HepG2 (cell line): ENCODE results near the gene OST4. TPM values are rescaled to one million over a fixed set of nuclear protein-coding genes. Genes with fewer than 3 reads are reported as not detected.

Source experiments
- ATAC-seq: fragments of 200-7000 bp; cut with Tn5 transposase; 3 replicates; pipeline ENCODE4 v1.9.1; 2020; ENCODE audit warnings: mild to moderate bottlenecking, moderate library complexity
- BruUV-seq: library from RNA; stranded (reverse); fragments of 400-500 nt; replicated peaks from 2 replicates; lab custom pipeline; 2021; lab: Mats Ljungman, UMichigan
- CTCF ChIA-PET: fragments of 300-600 bp; formaldehyde crosslinking; extraction: SDS; loops from one replicate; lab custom pipeline; 2021; ENCODE audit warnings: low total read pairs, inconsistent platforms, low intra/inter-chr PET ratio; lab: Yijun Ruan, JAX
- POLR2A ChIA-PET: fragments of 350-600 bp; sonication (Branson Sonifier 250); formaldehyde crosslinking; loops from one replicate; lab custom pipeline; 2020; ENCODE audit warnings: antibody characterized with exemption, inconsistent platforms; lab: Yijun Ruan, JAX
- DNase-seq: peaks from one replicate; pipeline ENCODE4 v3.0.0-alpha.2; 2015; ENCODE audit warnings: low spot score
- FAIRE-seq: peaks from 3 replicates; lab custom pipeline; 2011; peaks lifted over from hg19 to GRCh38; lab: Jason Lieb, UNC
- H2AFZ ChIP-seq: one replicate; pipeline ENCODE4 v1.6.1; 2011; ENCODE audit warnings: low read length, inconsistent platforms
- H3K27ac ChIP-seq: fragments of 300-600 bp; 3 replicates; pipeline ENCODE4 v1.8.0; 2011; ENCODE audit warnings: mixed run types, mild to moderate bottlenecking, mixed read lengths, low read length, inconsistent platforms; ENCODE audit not compliant: insufficient read depth; ENCODE audit errors: extremely low read length
- H3K27me3 ChIP-seq, 2 experiments: fragments of 200-600 bp in 1 of 2; 2 replicates in 1 of 2; 3 replicates in 1 of 2; pipeline versions ENCODE4 v1.6.0 to v1.8.0; 2011; ENCODE audit warnings: low read length in 2 of 2, mild to moderate bottlenecking in 2 of 2, moderate library complexity in 2 of 2, inconsistent platforms in 1 of 2; ENCODE audit not compliant: insufficient read depth in 2 of 2, control insufficient read depth in 1 of 2
- H3K36me3 ChIP-seq, 2 experiments: fragments of 200-600 bp in 1 of 2; replicated peaks in 1 of 2; 2 replicates in 1 of 2; 3 replicates in 1 of 2; pipeline versions ENCODE4 v1.5.1 to v1.8.0; 2011; ENCODE audit warnings: low read length in 2 of 2, inconsistent platforms in 1 of 2; ENCODE audit not compliant: insufficient read depth in 2 of 2, control insufficient read depth in 1 of 2
- H3K4me1 ChIP-seq: 2 replicates; pipeline ENCODE4 v1.5.1; 2012; ENCODE audit warnings: low read length, inconsistent platforms; ENCODE audit not compliant: insufficient read depth
- H3K4me2 ChIP-seq: 2 replicates; pipeline ENCODE4 v1.6.0; 2011; ENCODE audit warnings: low read depth, low read length, inconsistent platforms
- H3K4me3 ChIP-seq, 3 experiments: fragments of 200-600 bp in 1 of 3; sonication (generic), shearing (Covaris generic) in 1 of 3; replicated peaks in 1 of 3; 2 replicates each; pipeline ENCODE4 v1.5.1; 2011 to 2016; ENCODE audit warnings: low read length in 3 of 3, inconsistent platforms in 2 of 3, low read depth in 2 of 3, mild to moderate bottlenecking in 2 of 3, control low read depth in 1 of 3, mixed read lengths in 1 of 3; ENCODE audit not compliant: insufficient read depth in 1 of 3
- H3K79me2 ChIP-seq: one replicate; pipeline ENCODE4 v1.6.1; 2011; ENCODE audit warnings: low read length, inconsistent platforms; ENCODE audit not compliant: insufficient read depth
- H3K9ac ChIP-seq: 2 replicates; pipeline ENCODE4 v1.6.0; 2011; ENCODE audit warnings: mild to moderate bottlenecking, low read depth, low read length, inconsistent platforms; ENCODE audit not compliant: insufficient read depth
- H3K9me3 ChIP-seq: 2 replicates; pipeline ENCODE4 v1.5.1; 2012; ENCODE audit warnings: mild to moderate bottlenecking, low read length
- H4K20me1 ChIP-seq: 2 replicates; pipeline ENCODE4 v1.6.0; 2011; ENCODE audit warnings: inconsistent platforms, mild to moderate bottlenecking, low read length, moderate library complexity; ENCODE audit not compliant: insufficient read depth
- EP300 ChIP-seq, 3 experiments: sonication (generic) in 1 of 3; formaldehyde crosslinking in 1 of 3; IDR thresholded peaks; 2 replicates each; pipeline versions ENCODE4 v1.5.1 to v1.6.1; 2011 to 2020; ENCODE audit warnings: low read depth in 2 of 3, low read length in 2 of 3, borderline replicate concordance in 1 of 3, improper control_type of control experiment in 1 of 3, mild to moderate bottlenecking in 1 of 3, missing genetic modification reagents in 1 of 3, moderate library complexity in 1 of 3
- KAT8 ChIP-seq: IDR thresholded peaks from 2 replicates; pipeline ENCODE4 v1.6.1; 2016; ENCODE audit warnings: missing genetic modification reagents, missing compliant biosample characterization
- LBX2 ChIP-seq: sonication (generic); formaldehyde crosslinking; IDR thresholded peaks from 2 replicates; pipeline ENCODE4 v1.5.0; 2020; ENCODE audit warnings: missing genetic modification reagents, mild to moderate bottlenecking, borderline replicate concordance
- ONECUT2 ChIP-seq: sonication (generic); formaldehyde crosslinking; IDR thresholded peaks from 2 replicates; pipeline ENCODE4 v1.4.0; 2020; ENCODE audit warnings: missing genetic modification reagents
- POLR2AphosphoS5 ChIP-seq: IDR thresholded peaks from 2 replicates; pipeline ENCODE4 v1.6.1; 2012; ENCODE audit warnings: low read depth, low read length
- RBFOX2 ChIP-seq: fragments of 200-400 bp; formaldehyde crosslinking; IDR thresholded peaks from 2 replicates; pipeline ENCODE4 v1.6.1; 2017; ENCODE audit warnings: low read depth, mild to moderate bottlenecking, low read length
- TCF7 ChIP-seq: sonication (generic); IDR thresholded peaks from 2 replicates; pipeline ENCODE4 v1.6.1; 2016; ENCODE audit warnings: antibody characterized with exemption, low read depth
- ZBTB44 ChIP-seq: sonication (generic); formaldehyde crosslinking; IDR thresholded peaks from 2 replicates; pipeline ENCODE4 v1.4.0; 2020; ENCODE audit warnings: missing genetic modification reagents
- ZFP36 ChIP-seq: fragments of 150-350 bp; IDR thresholded peaks from 2 replicates; pipeline ENCODE4 v1.6.1; 2018; ENCODE audit warnings: borderline replicate concordance, low read length, low read depth; ENCODE audit not compliant: partially characterized antibody
- ZNF143 ChIP-seq: sonication (generic); formaldehyde crosslinking; IDR thresholded peaks from 2 replicates; pipeline ENCODE4 v1.4.0; 2020; ENCODE audit warnings: missing genetic modification reagents
- ZNF24 ChIP-seq: fragments of 450-650 bp; IDR thresholded peaks from 2 replicates; pipeline ENCODE4 v1.6.1; 2017; ENCODE audit warnings: antibody characterized with exemption, mild to moderate bottlenecking
- ZNF275 ChIP-seq: sonication (generic); formaldehyde crosslinking; IDR thresholded peaks from 2 replicates; pipeline ENCODE4 v1.8.0; 2022; ENCODE audit warnings: missing genetic modification reagents, mild to moderate bottlenecking, inconsistent platforms, borderline replicate concordance
- ZNF784 ChIP-seq: sonication (generic); formaldehyde crosslinking; IDR thresholded peaks from 2 replicates; pipeline ENCODE4 v1.5.1; 2020; ENCODE audit warnings: missing genetic modification reagents, mild to moderate bottlenecking, borderline replicate concordance
- WGBS: methylation state at CpG from one replicate; pipeline ENCODE4 v1.1.6; 2017; ENCODE audit warnings: low lambda C conversion rate; 5-methylcytosine and 5-hydroxymethylcytosine counted together
- in situ Hi-C: cut with HindIII; loops from 2 replicates; pipeline ENCODE4 v1.10.0; 2017; ENCODE audit warnings: low pct_unique_long_range_greater_than_20kb; ENCODE audit not compliant: extremely low pct_ligation_motif_present
- intact Hi-C: fragments of 100-400 bp; cut with micrococcal nuclease; formaldehyde crosslinking; loops from one replicate; pipeline ENCODE4 v1.10.0; 2022; ENCODE audit not compliant: unreplicated experiment
- polyA plus RNA-seq, 8 experiments: library from polyadenylated mRNA; depleted of rRNA in 3 of 8; stranded (reverse) in 7 of 8; unstranded in 1 of 8; fragments of >200 nt; fragmentation: Illumina TruSeq in 4 of 8; extraction: Trizol in 4 of 8; gene quantifications; 2 replicates each; pipeline versions ENCODE4 v1.2.1 to v1.2.3, GENCODE V29; 2011 to 2016; ENCODE audit warnings: low read depth in 4 of 8, missing spikeins in 1 of 8, mixed read lengths in 1 of 8; ENCODE audit not compliant: insufficient read depth in 1 of 8
- total RNA-seq, 5 experiments: library from RNA; depleted of rRNA; stranded (reverse); fragments of >200 nt; fragmentation: Illumina TruSeq; extraction: Trizol; gene quantifications; 2 replicates each; pipeline ENCODE4 v1.2.3, GENCODE V29; 2016; ENCODE audit warnings: low read depth in 1 of 5

The OST4 gene
- total and polyA plus RNA-seq, 2 of the 13 experiments (the other 11 are each of a cell fraction or from before 2014, with no cell fraction given): 498 to 584 TPM

- Histone ChIP-seq H3K27ac (no peak overlapping the region), H3K9me3 (no peaks in the 10 kb centered on the region), H3K79me2 (peaks cover 30% of the 10 kb centered on the region), H3K4me2 (no peak overlapping the region), H2AFZ (no peak overlapping the region), H3K9ac (no peak overlapping the region), H3K4me3 (no peak overlapping the region), H3K4me1 (peaks cover 29% of the 10 kb centered on the region), H4K20me1 (peaks cover 2% of the 10 kb centered on the region; the same call in 1 of the 2 replicates), H3K27me3 (no peaks in the 10 kb centered on the region; a peak in 1 of 5 replicates)
- WGBS: 97% methylated on average over 5 of the region's 5 CpGs
- intact Hi-C loops: no loop called here
- in situ Hi-C loops: no loop called here
- ATAC-seq: no peak
- POLR2A ChIA-PET: interaction anchor here (1.2 to 11.6 kb wide), 6 partner anchors 9 to 28 kb away, joined by 3 to 100 read pairs (median 5); partner anchors contain the start of gene AGBL5
- TF ChIP-seq ZNF24 (no peak), TCF7 (no peak), EP300 (IDR thresholded peaks at IDR 0.05; ENCODE audit: low read depth in 2 of 2, low read length in 2 of 2) (no peak), EP300 (CRISPR knock-in tag; IDR thresholded peaks at IDR 0.05; ENCODE audit: borderline replicate concordance) (no peak), ZNF784 (CRISPR knock-in tag) (no peak), ZNF275 (no peak), ZBTB44 (CRISPR knock-in tag) (no peak), KAT8 (no peak), ONECUT2 (no peak), LBX2 (CRISPR knock-in tag) (no peak), RBFOX2 (peak; percentile 66), ZNF143 (no peak), POLR2AphosphoS5 (peak; percentile 19; the same call in 1 of the 2 replicates), ZFP36 (no peak)
- TF ChIP-seq, all 625 proteins: peak for 2
- CTCF ChIA-PET: no interaction called here
- no peak for DNase-seq
- BruUV-seq: no TSS peak
- peaks cover 15 to 27% of the 10 kb centered on the region in 2 experiments for H3K36me3 ChIP-seq
- no peak for FAIRE-seq
Observed at GRCh38 chr2:27067385-27067784, 4.1 kb downstream of the OST4 start.
